NCI-H2227 treated with DMSO at 0.1 percent for 48 hours (cell line): ENCODE measurements around the gene INS.
A peak's percentile ranks its signal among the peaks of the same experiment; 100 is the strongest.

Experiments used
- DNase-seq: peaks from one replicate; lab custom pipeline; 2025; lab: John Stamatoyannopoulos, UW

INS gene

DNA sequence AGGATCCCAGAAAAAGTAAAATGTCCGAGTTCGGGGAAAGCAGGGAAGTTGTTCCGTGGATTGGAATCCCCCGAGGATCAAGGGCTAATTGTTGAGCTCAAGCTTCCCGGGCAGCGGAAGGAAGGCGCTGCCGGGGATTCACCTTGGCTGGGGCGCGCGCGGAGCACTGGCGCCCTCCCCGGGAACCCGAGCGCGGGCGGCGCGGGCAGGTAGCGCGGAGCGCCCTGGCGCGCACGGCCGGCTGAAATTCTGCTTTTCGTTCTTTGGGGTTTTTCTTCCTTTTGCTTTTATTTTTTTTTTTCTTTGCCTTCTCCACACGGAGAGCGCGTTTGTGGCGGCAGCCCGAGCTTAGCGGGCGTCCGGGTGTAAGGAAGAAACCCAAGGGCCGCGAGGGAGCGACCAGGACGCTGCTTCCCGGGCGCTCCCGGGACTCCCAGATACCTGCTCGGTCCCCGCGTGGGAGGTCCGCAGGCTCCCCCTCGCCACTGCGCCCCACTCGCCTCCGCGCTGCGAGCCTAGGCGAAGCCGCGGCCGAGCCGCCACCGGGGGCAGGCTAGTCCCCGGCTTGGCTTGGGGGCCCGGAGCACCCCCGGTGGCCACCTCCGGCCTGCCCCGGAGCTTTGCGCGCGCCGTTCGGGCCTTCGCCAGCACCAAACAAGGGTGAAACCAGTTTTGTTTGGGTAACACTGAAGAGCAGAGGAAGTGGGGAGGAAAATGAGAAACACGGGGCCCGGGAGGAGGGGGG is 17.0 kb downstream of the INS start:
- no peak for DNase-seq

DNA sequence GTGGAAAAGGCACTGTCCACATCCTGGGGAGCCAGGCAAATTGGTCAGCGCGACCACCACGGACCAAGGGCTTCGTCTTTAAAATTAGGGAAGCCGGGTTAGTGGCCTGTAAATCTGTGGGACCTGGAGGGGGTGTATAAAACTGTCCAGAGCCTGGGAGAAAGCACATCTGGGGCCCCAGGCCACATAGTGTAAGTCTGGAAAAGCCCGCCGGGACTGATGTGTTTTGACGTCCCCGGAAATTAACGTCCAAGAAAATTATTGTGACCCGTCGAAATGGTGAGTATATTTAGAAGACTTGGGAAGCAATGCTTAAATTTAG is 17.6 kb downstream of the INS start:
- no peak for DNase-seq

DNA sequence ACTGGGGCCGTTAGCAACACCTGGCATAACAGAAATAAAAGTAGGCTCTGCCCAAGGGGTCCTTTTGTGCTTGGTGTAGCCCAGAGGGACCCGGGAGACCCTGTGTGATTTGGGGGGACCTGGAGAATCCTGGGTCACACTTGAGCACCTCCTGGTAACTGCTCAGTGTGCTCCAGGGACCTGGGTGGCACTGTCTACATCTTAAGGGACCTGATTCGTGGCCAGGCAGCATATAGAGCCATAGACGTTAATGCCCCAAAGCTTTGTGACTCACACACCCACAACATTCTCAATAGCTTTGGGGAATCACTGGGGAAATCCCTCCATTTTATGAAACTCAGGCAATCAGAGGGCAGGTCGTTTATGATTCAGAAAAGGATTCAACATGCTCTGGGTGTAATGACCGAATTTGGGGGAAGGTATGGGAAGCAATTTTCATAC is 18.2 kb downstream of the INS start:
- no peak for DNase-seq

DNA sequence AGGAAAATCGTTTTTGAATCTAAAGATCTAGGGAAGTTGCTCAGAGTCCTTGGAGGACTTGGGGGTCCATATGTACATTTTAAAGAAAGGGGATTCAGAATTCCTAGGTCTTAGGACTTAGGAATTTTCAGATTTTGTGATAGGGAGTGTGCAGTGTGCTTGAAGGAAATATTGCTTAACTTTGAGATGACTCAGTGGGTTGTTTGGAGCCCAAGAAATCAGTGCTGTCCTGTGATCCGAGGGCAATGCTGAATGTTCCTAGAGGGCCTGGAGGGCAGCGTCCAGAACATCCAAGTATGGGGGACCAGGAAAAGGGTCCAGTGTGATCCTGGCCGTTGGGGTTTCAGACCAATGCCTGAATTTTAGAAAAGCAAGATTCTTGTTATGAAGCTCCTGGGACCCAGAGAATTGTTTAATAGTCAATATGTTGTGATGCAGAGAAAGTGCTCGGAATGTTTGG is 18.7 kb downstream of the INS start:
- no peak for DNase-seq

DNA sequence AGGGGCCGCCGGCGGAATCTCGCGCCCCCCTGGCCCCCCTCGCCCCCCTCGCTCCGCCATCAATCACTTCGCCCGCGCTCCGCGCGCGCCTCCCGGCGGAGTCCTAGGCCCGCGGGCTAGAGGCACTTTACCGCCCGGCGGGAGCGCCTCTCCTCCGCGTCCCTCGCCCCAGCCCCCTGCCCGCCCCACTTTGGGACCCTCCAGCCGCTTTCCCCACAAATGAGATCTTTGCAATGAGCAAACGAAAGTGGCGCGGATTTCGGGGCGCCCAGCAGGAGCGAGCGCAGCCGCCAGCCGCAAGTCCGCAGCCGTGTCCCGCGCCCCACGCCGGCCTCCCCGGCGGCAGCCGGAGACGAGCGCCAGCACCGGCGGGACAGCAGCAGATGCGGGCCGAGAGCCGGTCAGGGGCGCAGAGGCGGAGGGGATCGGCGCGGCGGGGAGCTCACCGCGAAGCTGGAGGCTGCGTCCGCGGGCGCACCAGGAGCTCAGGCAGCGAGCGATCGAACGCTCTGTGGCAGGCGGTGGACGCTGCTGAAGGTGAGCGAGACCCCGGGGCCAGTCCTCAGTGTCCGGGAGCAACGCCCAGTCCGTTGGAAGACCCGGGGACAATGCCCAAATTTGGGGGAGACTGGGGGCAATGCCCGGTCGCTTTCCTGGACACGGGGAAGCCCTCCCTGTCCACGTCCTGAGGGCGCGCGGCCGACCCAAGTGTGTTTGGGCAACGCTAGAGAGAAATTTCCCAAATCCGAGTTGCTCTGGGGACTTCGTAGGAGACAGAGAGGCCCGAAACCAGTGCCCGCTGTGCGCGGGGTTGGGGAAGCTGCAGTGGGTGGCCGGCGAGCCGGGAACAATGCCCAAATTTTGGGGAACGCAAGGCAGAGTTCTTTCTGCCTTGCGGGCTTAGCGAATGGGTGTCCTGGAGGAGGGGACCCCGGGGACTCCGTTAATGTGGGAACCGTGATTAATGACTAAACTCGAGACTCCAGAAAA is 20.3 kb downstream of the INS start:
- no peak for DNase-seq

DNA sequence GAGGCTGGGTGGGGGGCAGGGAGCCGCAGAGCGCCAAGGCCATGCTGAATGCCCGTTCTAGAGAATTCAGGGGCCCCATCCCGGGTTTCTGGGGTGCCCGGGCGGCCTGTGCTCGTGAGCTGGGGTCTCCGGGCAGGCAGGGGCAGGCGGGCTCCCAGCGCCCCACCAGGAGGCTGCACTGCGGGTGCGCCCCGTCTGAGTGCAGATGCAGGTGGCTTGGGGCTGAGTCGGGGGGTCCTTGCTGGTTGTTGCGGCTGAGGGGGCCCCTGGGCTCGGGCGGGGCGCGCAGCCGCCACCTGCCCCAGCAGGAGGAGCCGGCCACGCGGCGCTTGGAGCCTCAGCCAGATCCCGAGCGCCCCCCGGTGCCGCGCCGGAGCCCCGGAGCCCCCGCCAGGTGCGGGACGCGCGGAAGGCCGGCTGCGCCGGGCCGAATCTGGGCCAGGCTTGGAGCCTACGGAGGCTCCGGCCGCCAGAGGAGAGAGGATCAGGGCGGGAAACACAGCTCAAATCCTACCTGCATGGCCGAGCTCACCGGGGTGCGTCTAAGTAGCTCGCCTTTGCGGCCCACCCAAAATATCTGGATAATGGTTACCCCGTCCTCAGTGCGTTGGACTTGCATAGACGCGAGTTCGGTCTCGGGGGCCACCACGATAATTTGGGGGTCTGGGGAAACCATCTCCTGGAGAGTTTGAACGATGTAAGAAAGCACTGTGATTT is 21.2 kb downstream of the INS start:
- DNase-seq: no peak

DNA sequence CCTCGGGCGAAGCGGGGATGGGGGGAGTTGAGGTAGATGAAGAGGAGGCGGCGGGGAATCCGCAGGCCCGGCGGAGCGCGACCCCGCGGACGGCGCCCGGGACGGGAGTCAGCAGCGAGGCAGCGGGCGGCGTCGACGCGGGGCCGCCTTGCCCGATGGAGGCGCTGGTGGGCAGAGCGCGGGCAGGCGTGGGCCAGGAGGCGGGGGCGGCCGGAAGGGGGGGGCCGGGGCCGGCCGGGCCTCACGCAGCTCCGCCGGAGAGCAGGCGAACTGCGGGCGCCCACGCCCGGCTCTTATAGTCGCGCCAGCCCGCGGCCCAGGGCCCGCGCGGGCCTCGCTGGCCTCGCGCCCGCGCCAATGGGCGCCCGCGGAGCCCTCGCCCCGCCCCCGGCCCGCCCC is 21.9 kb downstream of the INS start, which contains the start of gene IGF2:
Gene IGF2, minus strand, starts transcription at position 267 of the 399 bp plus-strand sequence. CDS start 3,866 bp downstream, outside the sequence.
- DNase-seq: no peak

DNA sequence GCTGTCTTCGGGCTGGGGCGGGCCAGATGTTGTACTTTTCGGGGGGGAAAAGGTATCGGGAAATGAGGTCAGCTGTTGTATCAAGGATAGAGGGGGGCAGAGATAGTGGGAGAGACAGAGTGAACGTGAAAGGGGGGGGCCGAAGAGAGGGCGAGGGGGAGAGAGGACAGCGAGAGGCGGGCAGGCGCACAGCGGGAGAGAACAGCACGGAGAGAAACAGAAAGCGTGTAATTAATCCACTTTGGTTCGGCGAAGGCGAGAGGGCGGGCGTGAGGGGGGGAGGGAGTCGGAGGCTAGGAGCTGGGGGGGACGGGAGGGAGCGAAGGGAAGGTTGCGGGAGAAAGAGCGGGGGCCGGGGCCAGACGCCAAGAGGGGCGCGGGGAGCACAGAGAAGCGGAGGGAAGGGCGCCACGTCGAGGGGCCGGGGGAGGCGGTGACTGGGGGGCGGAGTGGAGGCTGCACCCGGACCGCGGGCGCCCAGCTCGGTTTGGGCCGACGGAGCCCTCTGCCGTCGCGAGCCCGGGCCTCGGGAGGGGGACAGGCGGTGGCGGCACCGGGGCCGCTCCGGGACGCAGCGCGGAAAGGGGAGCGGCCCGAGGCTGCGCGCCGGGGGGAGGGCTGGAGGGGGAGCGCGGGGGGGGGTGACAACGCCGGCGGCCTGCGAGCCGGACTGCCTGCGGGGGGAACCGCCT is 22.4 kb downstream of the INS start:
- peak; percentile 75 for DNase-seq

DNA sequence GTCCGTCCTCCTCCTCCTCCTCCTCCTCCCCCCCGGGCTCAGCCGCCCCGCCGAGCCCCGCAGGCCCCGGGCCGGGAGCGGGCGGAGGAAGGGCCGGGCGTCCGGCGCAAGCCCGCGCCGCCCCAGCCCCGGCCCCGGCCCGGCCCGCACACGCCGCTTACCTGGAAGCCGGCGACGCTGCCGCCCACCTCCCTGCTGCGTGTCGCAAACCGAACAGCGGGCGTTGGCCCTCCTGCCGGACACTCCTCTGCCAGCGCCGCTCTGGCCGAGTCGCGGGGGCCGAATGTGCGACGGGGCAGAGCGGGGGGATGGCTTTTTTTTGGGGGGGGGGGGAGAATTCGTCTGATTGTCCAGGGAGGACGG is 23.0 kb downstream of the INS start:
- no peak for DNase-seq

DNA sequence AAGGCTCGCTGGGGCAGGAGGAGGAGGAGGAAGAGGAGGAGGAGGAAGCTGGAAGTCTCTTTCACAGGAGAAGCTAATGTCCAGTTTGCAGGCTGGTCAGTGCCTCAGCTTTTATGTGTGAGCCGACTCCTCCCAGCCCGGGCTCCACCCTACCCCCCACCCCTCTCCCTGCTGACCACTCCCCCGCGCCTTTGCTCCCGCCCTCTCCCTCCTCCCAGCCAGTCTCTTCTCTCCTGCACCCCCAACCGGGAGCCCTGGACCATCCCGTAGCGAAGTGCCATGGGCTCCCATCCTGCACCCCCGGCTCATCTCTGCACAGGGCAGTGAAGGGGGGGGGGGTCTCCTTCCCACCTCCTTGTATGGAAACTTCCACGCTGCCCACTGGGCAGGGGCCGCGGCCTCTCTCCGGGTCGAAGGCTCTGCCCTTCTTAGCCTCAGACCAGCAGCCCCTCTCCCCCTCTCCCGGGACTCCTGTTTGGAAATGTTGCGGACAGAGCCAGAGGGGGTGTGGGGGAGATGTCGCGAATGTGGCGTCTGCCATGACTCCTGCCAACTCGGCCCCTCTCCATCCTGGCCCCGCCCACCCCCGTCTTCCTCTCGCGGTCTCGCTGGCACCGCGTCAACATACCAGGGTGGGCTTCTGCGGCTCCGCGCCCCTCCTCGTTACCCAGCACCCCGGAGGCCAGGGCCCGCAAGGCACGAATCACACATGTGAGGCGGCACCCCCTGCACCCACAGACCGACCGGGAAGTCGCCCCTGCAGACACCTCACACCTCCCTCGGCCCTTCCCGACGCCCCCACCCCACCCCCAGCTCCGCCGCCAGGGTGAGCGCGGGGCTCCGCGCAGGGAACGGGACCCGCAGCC is 23.6 kb downstream of the INS start:
- peak; percentile 64 for DNase-seq

DNA sequence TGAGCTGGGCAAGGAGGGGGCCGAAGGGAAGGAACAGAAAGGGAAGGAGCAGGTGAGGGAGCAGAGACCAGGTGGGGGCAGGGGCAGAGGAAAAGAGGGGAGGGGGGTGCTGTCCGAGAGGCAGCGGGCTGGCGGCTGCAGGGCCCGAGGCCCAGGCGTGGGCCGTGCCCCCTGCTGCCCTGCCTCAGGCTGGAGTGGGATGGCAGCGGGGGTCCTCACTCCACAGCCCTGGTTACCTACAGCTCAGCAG is 24.1 kb downstream of the INS start:
- DNase-seq: no peak

DNA sequence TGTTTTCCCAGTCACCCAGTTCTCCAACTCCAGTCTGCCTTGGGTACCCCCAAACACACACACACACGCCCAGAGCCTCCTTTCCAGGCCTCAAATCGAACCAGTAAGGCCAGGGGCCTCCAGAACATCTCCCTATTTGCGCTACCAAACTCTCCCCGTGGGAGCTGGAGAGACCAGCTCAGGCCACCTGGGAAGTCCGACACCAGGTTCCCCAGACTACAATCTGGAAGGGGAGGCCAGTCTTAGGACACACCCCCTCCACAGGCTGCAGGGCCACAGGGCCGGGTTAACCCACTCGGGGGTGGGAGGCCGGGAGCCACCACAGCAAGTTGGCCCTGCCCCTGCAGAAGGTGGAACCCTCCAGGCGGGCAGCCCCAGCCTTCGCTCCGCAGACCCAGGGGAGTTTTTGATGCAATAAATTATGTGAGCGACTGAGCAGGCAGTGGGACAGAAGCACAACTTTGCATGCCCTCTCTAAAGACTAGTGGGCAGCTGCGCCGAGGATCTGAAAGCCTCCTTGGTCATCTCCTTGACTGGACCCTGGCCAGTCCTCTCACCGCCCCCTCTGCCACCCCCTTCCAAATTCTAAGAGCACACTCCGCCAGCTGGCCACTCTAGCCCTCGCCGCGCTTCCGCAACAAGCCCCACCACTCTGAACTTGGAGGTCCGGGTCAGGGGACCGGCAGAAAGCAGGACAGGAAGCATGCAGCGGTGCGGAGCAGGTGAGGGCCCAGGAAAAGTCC is 24.6 kb downstream of the INS start:
- DNase-seq: no peak

DNA sequence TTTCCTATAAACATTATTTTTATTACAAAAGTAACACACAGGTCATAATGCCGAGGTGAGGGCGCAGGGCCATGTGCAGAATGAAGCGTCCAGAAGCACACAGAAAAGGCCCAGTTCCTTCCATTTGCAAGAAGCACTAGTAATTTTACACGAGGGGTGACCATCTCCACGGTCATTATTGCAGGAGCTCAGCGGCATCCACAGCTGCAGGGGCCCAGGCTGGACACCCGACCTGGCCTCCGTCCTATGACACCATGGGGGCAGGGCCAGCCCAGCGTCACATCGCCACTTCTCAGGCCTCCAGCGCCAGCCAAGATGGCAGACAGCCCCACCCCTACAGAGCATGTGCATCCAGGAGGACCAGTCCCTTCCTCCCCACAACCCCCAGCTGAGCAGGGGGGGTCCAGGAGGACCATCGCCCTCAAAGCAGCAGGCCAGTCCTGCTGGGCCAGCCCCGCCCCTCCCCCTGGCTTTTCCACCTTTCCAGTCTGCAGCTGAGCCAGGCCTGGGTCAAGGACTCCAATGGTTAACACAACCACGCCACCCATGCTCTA is 25.3 kb downstream of the INS start:
- DNase-seq: no peak

DNA sequence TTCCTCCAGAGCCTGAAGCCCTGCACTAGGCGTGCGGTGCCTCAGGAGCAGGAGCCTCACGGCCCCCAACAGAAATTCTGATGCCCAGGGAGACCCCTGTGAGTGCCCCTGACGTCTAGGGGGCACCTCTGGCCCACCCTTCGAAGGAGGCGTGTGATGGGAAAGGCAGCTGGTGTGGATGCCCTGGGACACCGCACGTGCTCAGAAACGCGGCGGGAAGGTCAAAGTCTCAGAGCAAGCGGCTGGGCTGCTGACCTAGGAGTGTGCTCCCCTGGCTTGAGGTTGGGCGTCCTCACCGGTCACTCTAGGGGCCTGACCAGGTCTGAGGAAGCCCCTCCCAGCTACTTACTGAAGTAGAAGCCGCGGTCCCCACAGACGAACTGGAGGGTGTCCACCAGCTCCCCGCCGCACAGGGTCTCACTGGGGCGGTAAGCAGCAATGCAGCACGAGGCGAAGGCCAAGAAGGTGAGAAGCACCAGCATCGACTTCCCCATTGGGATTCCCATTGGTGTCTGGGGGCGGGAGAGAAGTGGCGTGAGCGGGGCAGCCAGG is 25.9 kb downstream of the INS start:
- DNase-seq: no peak

DNA sequence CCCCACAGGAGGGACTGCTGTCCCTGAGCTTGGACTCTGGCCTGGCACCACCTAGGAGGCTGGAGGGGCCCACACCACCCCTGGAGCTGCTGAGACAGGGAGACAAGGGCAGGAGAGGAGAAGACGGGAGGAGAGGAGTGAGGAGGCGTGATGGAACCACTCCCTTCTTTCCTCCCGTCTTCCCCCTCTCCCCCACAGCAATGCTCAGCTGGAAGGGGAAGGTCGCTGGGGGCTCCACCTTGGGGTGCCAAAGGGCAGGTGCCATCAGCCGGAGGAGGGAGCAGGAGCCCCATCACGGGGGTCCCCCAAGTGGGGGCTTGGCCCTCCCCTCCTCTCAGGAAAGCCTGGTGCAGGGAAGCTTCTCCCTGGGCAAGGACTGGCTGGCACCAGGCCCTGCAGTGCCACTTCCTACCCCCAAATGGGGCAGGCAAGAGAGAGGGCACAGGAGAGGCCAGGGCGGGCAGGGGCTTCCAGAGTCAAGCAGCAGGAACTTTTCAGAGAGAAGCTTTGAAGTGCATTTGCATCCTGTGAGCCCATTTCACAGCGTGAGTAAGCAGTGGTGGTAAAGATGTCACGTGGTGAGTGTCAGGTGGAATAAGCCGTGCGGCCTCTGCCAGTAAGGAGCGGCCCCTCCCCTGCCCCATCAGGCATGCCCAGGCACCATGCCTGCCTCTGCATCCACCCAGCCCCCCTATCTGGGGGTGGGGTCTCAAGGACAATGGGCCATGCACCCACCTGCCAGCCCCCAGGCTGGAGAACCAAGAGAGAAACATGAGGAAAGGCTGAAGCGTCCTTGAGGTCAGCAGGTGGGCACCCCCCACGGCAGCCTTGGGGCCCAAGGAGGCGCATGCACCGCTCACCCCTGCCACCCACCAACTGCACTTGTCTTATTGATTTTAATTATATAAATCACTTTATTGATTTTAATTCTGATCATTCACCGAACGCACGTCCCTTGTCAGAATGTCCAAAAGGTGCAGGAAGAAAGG is 26.7 kb downstream of the INS start:
- no peak for DNase-seq

DNA sequence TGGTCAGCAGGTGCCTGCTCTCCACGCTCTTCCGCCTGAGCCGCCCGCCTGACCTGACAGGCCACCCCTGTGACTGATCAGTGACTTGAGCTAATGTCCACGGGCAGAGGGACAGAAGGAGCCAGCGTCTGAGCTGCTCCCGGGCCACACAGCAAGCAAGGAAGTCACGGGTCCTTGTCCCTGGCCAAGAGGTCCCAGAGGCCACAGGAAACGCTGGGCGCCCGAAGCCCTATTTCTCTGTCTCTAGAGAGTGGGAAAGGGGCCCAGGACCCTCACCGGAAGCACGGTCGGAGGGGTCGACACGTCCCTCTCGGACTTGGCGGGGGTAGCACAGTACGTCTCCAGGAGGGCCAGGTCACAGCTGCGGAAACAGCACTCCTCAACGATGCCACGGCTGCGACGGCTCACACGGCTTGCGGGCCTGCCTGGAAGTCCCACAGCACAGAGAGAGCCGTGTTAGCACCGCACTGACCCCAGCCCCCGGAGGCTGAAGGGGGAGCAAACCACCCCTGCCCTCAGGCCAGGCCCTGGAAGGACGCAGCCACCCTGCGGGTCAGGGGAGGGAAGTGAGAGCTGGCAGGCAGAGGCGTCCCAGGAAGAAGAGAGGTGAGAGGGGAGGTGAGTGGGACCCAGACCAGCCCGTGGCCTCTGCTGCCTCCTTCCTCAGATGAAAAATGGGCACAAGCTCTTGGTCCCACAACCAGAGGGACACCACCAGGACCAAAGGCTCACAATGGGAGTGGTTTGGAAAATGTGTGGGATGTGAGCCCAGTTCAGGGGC is 27.6 kb downstream of the INS start:
- no peak for DNase-seq

DNA sequence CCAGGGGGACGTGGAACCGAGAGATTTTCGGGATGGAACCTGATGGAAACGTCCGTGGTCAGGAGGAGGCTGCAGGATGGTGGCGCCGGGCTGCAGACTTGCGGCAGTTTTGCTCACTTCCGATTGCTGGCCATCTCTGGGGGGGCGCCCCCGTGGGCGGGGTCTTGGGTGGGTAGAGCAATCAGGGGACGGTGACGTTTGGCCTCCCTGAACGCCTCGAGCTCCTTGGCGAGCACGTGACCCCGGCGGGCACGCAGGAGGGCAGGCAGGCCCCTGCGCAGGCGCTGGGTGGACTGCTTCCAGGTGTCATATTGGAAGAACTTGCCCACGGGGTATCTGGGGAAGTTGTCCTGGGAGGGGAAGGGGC is 28.2 kb downstream of the INS start:
- DNase-seq: no peak

DNA sequence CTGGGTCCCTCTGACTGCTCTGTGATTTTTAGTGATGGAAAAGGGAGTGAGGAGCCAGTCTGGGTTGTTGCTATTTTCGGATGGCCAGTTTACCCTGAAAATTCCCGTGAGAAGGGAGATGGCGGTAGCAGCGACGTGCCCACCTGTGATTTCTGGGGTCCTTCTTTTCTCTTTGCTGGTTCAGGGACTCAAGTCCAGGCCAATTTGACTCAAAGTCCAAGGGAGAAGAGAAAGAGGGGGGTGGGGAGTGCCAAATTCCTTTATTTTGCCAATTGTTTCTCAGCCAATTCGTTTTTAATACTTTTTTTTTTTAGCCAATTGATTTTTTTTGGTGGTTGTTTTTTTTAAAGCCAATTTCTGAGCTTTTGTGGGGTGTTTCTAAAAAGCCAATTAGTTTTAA is 28.8 kb downstream of the INS start:
- DNase-seq: no peak
